Measurements from ENCODE around the gene G3BP2. TPM values are rescaled to one million over a fixed set of nuclear protein-coding genes. Genes with fewer than 3 reads are reported as not detected.

The G3BP2 gene
- total RNA-seq, 2 donors from 2014 or later = 95.0 to 121 TPM

DNA sequence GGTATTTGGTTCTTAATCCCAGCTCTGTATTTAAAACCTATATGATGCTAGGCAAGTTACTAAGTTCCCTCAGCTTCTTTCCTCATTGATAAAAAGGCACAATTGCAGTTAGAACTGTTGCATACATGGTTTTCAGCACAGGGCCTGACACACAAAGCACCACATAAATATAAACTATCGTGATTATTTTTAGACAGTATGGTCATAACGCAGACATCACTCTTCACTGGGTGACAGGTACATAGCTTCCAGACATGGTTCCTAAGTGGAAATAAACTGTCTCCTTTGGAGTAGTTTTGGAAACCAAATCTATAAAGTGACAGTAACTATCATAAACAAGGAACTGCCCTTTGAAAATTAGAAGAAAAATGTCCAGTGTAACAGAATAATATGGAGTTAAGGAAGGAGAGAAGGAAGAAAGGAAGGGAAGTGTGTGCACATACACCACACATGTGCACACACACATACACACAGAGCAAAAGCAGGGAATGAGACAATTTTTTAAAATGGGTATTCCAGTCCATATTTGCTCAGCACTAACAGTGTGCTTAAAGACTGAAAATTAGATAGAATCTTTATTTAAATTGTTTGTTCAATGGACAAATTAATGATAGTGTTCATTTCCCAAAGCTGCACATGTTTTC lies 12.5 kb upstream of the G3BP2 start:
- Histone ChIP-seq H3K4me3 (no peak overlapping the region), H3K27me3 (replicated peaks; ENCODE audit: insufficient read depth) (no peaks in the 10 kb centered on the region), H3K9me3 (no peaks in the 10 kb centered on the region), H3K27ac (no peak overlapping the region), H3K4me1 (replicated peaks) (no peaks in the 10 kb centered on the region), H3K36me3 (no peaks in the 10 kb centered on the region)
- DNase-seq (ENCODE audit: low spot score) = no peak
- TF ChIP-seq POLR2AphosphoS5 (IDR thresholded peaks at IDR 0.05) = no peak
- no peak for TF ChIP-seq POLR2A (IDR thresholded peaks at IDR 0.05)
- TF ChIP-seq, protein P1, sequence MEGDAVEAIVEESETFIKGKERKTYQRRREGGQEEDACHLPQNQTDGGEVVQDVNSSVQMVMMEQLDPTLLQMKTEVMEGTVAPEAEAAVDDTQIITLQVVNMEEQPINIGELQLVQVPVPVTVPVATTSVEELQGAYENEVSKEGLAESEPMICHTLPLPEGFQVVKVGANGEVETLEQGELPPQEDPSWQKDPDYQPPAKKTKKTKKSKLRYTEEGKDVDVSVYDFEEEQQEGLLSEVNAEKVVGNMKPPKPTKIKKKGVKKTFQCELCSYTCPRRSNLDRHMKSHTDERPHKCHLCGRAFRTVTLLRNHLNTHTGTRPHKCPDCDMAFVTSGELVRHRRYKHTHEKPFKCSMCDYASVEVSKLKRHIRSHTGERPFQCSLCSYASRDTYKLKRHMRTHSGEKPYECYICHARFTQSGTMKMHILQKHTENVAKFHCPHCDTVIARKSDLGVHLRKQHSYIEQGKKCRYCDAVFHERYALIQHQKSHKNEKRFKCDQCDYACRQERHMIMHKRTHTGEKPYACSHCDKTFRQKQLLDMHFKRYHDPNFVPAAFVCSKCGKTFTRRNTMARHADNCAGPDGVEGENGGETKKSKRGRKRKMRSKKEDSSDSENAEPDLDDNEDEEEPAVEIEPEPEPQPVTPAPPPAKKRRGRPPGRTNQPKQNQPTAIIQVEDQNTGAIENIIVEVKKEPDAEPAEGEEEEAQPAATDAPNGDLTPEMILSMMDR (IDR thresholded peaks at IDR 0.05) = no peak
- intact Hi-C loops (cut with DNase I) = no loop called here
- 76% methylated on average over 2 of the region's 2 CpGs for WGBS

DNA sequence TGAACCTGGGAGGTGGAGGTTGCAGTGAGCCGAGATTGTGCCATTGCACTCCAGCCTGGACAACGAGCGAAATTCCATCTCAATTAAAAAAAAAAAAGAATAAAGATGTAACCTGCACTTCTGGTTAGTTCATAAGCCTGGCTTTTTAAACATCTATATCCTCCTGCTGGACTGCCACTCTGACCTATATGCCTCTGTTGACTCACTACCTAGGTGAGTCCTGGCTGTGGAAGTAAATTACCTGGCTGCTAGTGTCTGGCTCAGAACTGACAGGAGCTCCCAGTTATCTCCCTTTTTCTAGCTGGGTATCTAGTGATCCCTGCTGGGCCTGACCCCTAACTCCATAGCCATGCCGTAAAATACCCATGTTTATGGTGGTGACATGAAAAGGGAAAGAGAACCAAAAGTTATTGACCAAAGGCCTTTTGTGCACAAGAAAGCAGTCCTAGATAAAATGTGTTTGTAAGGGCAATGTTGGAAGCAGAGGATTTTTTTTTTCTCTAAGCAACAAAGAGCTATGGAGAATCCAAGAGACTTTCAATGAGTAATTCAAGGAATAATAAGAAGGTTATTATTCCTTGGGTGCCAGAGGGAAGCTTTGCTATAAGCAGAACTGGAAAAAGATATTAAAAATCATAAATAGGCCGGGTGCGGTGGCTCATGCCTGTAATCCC lies 10.4 kb upstream of the G3BP2 start:
- WGBS = 98% methylated on average over 6 of the region's 6 CpGs
- intact Hi-C loops (cut with DNase I) = no loop called here
- no peaks in the 10 kb centered on the region for H3K4me1 ChIP-seq (replicated peaks)
- DNase-seq (ENCODE audit: low spot score) = no peak
- H3K36me3 ChIP-seq = no peaks in the 10 kb centered on the region
- H3K9me3 ChIP-seq = no peaks in the 10 kb centered on the region
- H3K27me3 ChIP-seq (replicated peaks; ENCODE audit: insufficient read depth) = no peaks in the 10 kb centered on the region
- no peak overlapping the region for H3K27ac ChIP-seq
- no peak overlapping the region for H3K4me3 ChIP-seq
- TF ChIP-seq POLR2AphosphoS5 (IDR thresholded peaks at IDR 0.05) (no peak), POLR2A (IDR thresholded peaks at IDR 0.05) (no peak)
- TF ChIP-seq, protein P1 (IDR thresholded peaks at IDR 0.05) = no peak

DNA sequence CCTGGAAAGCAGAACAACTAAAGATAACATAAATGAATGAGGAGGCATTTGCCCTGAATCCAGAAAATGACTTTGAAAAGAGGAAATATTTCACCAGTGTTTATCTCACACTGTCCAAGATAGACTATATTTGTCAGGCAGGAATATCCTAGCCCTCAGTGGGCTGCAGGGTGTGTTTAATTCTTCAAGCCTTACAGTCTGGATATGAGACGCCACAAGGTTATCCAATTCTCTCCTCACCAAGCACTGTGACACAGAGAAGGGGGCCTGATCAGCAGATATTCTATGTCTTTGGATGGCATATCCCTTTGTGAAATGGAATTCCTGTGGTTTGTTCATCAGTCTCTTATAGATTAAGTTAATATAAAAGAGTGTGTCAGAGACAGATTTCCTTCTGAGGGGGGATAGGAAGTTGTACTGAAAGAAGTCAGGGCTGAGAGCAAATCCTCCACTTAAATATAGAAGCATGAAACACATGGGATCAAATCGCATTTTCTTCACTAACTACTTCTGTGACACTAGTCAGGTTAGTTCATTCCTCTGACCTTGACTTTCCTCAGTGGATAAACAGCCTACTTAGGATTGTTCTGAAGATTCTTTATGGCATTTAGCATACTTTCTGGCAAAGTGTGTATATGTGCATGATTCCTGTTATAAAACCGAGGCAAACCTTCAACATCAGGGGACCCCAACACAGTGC lies 6.8 kb upstream of the G3BP2 start:
- TF ChIP-seq POLR2AphosphoS5 (IDR thresholded peaks at IDR 0.05) (no peak), POLR2A (IDR thresholded peaks at IDR 0.05) (no peak)
- TF ChIP-seq, protein P1 (IDR thresholded peaks at IDR 0.05) = no peak
- H3K4me1 ChIP-seq (replicated peaks) = no peaks in the 10 kb centered on the region
- intact Hi-C loops (cut with DNase I) = loop anchor here (10.0 kb wide), 1 partner anchor 165 kb away; no protein-coding TSS in a partner anchor
- WGBS = 87% methylated on average over 3 of the region's 3 CpGs
- no peak overlapping the region for H3K4me3 ChIP-seq
- H3K27me3 ChIP-seq (replicated peaks; ENCODE audit: insufficient read depth) = no peaks in the 10 kb centered on the region
- H3K36me3 ChIP-seq = no peaks in the 10 kb centered on the region
- DNase-seq (ENCODE audit: low spot score) = no peak
- no peaks in the 10 kb centered on the region for H3K9me3 ChIP-seq
- no peak overlapping the region for H3K27ac ChIP-seq

DNA sequence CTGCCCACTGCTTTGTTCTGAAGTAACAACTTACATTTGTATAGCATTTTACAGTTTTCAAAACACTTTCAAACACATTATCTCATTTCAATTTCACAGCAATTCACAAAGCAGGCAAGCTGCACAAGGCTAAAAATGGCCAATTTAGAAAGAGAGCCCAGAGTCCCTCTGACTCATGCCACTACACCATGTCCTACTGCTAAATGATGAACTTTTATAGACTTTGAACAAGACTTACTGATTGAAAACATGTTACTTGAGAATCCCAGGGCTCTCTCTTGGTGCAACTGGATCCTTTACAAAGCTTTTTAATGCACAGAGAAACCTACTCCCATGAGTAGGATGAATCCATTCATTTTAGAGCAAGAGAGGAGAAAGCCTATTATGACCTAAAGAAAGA lies 5.8 kb upstream of the G3BP2 start:
- H3K9me3 ChIP-seq = no peaks in the 10 kb centered on the region
- no peaks in the 10 kb centered on the region for H3K27me3 ChIP-seq (replicated peaks; ENCODE audit: insufficient read depth)
- H3K4me3 ChIP-seq = no peak overlapping the region
- no peak for DNase-seq (ENCODE audit: low spot score)
- H3K36me3 ChIP-seq = no peaks in the 10 kb centered on the region
- TF ChIP-seq POLR2AphosphoS5 (IDR thresholded peaks at IDR 0.05) = no peak
- TF ChIP-seq POLR2A (IDR thresholded peaks at IDR 0.05) = no peak
- TF ChIP-seq, protein P1 (IDR thresholded peaks at IDR 0.05) = no peak
- H3K27ac ChIP-seq = no peak overlapping the region
- intact Hi-C loops (cut with DNase I) = loop anchor here (10.0 kb wide), 1 partner anchor 166 kb away; no protein-coding TSS in a partner anchor
- no peaks in the 10 kb centered on the region for H3K4me1 ChIP-seq (replicated peaks)

All from prostate gland (tissue), 2 donors.